CD4-positive, alpha-beta T cell treated with Interleukin-17A for 1 hour (primary cell): ENCODE results near the gene IL22RA1.

Source experiments
- DNase-seq: peaks from one replicate; pipeline ENCODE4 v3.0.0-alpha.2; 2020

Gene IL22RA1

DNA sequence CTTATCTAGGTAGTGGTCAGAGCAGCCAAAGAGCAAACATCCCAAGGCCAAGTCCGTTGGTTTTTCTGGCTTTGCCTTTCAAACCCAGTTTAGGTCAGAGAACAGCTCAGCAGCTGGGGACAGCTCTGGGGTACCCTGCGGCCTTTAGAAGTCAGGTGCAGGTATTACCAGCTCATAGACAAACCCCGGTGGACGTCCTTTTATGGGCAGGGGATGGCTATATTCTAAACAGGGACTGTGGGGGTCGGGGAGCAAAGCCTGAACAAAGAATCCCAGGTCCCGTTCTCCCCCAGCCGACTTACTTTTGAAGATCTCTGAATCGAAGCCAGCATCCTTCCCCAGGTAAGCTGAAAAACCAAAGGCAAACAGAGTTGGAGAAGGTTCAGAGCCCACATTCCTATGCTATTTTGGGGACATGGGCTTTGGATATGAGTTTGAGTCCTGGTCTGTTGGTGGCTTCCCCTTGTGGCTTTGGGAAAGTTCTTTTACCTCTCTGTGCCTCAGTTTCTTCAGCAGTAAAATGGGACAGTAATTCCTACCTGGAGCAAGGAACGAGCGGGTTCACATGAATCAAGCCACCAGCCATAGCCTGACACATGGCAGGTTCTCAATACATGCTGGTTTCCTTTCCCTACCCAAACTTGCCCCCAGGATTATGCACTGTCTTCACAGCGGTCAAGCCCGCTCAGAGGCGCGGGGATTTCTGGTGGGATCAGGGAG is 47.6 kb downstream of the IL22RA1 start:
- no peak for DNase-seq

DNA sequence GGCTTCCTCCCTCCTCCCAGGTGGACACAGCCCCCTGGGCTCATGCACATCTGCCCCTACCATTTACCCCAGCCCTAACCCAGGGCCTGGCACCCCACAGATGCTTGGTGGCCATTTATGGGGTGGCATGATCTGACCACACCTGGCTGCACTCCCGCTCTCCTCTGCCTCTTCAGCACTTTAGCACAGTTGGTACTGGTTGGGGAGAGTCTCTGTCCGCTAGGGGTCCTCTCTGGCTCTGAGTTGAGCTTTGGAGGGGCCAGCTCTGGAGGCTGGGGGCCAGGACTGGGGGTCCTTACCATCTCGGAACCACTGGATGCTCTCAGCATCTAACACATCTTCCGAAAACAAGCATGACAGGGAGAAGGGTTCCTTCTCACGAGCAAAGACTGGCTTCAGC is 48.4 kb downstream of the IL22RA1 start:
- DNase-seq = no peak

DNA sequence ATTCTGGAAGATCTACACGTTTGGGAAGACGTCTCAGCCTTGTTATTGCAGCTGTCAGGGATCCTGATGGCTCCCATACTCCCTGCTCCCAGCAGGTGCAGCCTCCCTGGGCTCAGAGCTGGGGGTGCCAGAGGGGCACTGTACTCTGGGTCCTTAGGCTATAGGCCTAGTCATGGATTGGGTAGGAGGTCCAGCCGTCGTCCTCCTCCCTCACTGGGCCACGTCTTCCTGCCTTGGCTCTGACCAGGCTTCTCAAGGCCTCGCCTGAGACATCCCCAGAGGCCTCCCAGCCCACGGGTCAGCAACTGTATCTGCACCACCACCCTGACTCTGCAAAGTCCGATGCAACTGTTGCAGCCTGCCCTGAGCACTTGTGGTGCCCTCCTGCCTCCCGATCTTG is 49.2 kb downstream of the IL22RA1 start:
- no peak for DNase-seq

DNA sequence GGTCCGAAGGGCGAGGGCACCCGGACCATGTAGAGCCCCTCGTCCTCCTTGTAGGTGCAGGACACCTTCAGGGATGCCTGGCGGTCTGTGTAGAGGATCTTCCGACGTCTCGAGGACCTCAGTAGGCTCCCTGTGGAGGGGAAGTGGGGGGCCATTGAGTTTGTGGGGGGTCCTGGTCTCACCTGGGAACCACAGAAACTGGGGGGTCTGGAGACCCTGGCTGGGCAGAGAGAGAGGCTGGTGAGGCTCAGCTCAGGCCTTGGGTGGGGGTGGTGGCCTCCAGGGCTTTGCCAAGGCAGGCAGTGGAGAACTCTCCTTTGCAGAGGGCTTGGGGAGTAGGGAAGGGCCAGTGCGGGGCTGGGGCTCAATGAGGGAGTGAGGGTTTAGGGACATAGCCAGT is 50.0 kb downstream of the IL22RA1 start:
- DNase-seq = no peak

DNA sequence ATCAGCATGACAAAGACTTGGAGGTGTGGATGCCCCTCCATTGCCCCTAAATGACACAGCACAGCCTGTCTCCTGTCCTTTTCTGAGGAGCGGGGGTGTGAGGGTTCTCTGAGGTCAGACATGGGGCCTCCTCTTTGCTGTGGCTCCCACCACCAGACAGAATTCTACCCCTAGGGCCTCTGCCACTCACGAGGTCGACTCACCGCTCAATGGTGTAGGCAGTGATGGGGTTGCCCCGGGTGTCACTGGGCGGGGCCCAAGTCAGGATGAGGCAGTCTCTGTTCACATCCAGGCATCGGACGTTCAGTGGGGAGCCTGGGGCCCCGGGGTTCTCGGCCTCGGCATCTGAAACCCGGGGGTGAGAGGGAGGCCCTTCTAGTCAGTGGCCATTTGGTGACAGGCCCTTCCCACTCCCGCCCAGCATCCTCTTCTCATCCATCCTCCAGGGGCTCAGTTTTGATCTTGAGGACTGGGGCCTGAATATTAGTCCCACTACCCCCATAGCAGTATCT is 50.9 kb downstream of the IL22RA1 start:
- no peak for DNase-seq

DNA sequence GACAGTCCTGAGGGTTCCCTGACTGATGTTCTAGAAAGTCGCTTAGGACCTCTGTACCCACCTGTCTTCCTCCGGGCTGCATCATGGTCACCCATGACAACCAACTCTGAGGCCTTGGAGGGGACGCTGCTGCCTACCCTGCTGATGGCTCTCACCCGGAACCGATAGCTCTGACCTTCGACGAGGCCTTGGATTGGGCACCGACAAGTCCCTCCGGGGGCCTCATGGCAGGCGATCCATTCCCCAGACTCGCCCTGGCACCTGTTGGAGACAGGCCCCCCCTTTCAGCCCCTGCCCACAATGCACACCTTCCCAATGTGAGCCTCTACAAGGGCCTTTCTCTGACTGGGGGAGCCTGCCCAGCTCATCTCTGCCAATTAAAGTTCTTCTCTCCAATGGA is 52.2 kb downstream of the IL22RA1 start:
- no peak for DNase-seq

DNA sequence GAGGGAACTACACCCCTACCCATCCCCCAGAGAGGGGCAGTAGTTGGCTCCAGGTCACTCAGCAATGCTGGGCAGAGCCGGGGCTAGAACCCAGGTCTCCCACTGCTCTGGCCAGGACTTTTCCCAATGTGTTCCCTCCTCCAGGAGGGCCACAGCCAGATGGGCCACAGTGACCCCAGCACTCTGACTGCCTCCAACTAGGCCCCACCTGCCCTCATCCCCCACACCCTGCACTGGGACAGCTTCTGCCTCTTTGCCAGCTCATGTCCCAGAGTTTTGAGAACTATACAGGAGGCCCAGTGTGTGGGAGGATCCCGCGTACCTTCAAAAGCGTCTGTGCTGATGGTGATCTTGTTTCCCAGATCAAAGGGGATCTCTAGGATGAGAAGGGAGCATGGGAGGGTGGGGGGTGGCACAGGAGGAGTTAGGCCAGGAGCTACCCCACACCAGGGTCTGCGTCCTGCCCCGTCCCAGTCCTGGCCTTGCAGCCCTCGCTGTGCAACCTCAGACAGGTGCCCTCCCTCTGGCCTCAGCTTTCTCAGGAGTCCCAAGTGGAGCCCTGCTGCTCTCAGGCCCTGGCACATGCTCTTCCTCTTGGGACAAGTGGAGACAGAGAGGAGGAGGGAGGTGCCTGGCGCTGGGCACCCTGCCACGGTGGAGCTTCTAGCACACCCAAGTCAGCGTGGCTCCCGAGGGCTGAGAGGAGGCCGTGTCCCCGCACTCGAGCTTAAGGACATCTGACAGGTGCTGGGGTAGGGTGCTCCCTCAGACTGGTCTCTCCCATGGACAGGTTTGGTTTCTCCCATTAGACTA is 53.0 kb downstream of the IL22RA1 start:
- DNase-seq = no peak

DNA sequence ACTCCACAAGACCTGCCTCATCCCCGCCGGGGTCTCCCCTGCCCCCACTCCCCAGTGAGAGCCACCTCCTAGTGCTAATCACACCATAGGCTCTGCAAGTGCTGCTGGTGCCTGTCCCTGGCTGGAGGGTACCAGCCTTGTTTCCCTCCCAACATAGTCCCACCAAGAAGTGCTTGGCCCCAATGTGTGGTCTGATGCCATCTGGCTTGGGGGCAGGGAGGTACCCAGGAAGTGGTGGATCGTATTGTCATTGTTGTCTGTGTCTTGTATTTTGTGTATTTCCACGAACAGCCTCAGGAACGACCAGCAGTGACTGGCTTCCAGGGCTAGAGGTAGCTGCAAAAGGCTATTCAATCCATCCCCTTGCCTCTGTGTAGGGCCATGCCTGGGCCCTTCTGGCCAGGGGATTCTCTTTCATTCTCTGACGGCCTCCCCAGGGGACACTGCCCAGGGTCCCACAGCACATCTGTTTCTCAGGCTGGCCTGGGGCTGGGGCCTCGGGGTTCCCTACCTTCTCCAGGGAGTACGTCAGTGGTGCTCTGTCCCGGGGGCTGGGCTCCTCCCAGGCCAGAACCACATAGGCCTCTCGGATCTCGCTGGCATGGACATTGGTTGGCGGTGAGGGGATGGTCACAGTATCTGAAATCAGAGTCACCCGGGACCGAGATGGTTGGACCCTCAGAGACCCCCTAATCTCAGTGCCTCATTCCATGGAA is 53.8 kb downstream of the IL22RA1 start:
- DNase-seq = no peak

DNA sequence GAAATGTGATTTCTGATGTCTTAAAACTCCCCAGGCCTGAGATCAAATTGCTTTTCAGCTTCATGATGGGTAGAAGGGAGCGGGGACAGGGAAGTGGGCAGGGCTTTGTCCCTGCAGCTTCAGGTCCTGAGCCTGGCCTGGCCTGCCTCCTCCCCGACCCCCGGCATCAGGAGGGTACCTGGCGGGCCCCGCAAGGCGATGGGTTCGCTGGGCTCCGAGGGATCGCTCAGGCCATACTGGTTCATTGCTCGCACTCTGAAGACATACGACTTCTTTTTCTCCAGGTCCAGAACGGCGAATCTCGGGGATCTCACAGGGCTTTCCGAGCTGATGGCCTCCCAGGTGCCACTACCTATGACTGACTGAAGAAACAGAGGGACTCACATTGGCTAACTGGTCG is 56.5 kb downstream of the IL22RA1 start:
- DNase-seq = no peak

DNA sequence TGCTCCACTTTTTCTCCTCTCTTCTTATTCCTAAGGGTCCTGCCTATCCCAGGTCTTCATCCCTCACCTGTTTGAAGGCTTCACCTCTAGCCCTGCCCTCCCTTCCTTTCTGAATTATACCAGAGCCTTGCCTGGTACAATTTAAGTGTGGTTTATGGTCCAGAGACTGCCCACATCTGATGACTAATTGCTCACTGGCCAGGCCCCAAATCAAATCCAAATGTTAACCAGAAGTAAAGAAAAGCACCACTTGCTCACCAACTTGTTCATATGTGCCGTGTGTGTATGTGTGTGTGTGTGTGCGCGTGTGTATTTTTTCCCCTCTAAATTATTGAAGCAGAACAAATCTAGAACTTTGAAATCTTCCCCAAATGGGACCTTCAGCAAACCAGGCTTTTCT is 57.4 kb downstream of the IL22RA1 start:
- DNase-seq = no peak

DNA sequence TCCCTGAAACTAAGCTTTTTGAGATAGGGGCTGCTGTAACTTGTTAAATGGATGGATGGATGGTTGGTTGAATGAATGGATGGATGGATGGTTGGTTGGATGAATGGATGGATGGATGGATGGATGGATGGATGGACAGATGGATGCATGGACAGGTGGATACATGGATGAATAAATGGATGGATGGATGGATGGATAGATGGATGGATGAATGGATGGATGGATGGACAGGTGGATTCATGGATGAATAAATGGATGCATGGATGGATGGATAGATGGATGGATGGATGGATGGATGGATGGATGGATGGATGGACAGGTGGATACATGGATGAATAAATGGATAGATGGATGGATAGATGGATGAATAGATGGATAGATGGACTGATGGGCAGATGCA is 57.9 kb downstream of the IL22RA1 start:
- DNase-seq = no peak

DNA sequence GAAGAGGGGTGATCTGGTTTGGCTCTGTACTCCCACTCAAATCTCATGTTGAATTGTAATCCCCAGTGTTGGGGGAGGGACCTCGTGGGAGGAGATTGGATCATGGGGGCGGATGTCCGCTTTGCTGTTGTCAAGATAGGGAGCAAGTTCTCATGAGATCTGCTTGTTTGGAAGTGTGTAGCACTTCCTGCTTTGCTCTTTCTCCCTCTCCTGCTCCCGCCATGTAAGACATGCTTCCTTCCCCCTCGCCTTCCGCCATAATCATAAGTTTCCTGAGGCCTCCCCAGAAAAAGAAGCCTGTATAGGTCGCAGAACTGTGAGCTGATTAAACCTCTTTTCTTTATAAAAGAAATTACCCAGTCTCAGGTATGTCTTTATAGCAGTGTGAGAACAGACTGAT is 58.9 kb downstream of the IL22RA1 start:
- DNase-seq = no peak

DNA sequence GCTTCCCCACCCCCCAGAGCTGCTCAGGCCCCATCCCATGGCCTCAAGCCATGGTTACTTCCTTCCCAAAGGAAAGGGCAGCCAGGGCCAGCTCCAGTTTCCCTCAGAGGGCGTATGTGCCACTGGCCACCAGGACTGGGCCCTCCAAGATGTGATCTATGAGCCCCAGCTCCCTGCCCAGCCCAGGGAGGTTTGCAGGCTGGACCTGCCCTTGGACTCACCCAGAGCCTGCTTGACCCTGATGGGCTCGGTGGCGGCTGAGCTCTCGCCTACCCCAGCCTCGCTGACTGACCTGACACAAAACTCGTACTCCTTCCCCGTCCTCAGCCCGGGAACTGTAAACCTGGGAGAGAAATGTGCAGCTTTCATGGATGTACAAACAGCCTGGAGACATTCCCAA is 60.6 kb downstream of the IL22RA1 start:
- no peak for DNase-seq

DNA sequence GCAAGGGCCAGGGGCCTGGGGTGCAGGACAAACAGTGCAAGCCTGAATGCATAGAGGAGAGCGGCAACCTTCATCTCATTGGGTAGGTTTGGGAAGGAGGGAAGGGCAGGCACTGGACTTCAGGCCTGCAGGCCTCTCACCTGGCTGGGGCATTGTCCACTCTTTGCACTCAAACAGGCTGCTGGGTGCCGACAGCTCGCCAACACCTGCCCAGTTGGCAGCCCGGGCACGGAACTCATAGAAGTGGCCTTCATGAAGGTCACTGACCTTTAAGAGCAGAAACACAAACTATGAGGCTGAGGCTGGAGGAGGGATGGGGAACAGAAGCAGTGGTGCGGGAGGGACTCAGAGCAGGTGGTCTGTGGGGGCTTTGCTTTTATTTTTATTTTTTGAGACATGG is 61.8 kb downstream of the IL22RA1 start:
- DNase-seq = no peak

DNA sequence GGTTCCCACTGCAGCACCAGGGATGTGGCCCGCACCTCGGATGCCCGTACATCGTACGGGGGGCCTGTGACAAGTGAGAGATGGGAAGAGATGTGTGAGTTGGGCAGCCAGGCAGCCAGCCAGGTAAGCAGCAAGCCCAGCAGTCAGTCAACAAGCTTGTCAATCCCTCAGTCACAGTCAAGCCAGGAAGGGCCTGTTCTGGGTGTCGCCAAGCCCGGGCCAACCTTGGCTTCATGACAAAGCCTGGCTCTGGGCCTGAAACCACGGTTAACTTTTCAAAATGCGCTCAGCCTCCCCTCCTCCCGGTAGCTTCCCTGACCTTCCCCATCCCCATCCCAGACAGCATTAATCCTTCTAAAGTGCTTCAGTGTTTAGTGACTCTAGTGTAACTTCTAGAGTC is 62.8 kb downstream of the IL22RA1 start:
- DNase-seq = no peak

DNA sequence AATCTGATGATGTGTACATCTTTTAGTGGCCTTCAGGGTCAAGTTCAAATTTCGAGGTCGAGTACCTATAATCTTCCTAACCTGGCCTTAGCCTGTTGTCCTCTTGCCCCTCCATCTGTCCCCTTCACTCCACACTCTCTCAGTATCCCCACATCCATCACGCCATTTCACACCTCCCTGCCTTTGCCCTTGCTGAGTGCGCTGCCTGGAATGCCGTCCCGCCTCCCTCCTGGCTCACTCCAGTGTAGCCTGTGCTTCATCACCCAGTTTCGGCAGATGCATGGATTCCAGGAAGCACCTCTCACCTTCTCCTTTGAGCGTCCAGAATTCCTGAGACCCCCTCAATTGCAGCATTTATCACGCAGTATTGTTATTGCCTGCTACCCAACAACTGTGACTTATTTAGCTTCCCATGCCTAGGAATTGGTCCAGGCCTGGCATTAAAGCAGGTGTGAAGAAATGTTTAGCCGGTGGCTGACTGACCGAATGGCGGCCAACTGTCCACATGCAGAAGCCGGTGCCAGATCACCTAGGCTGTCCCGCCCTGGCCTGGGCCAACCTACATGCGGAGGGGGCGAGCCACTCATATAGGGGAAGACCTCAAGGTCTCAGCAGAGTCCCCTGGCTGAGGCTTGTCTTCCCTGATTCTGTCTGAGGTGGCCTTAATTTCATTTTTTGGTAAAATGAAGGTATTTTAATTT is 65.5 kb downstream of the IL22RA1 start:
- no peak for DNase-seq

DNA sequence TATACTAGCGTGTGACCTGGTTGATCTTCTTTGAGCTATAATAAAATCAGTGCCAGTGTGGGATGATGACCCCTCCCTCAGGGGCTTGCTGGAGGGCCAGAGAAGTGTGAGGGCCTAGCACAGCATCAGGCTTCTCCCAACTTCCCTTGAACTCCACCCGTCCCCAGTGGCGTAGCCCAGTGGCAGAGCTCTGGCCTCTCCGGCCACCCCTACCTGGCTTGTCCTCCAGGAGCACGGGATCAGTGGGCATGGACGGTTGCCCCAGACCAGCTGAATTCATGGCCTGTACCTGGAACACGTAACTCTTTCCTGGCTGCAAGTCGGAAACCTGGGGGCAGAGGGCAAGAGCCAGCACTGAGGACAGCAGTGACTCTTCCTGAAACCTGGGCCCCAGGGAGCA is 67.0 kb downstream of the IL22RA1 start:
- DNase-seq = no peak

DNA sequence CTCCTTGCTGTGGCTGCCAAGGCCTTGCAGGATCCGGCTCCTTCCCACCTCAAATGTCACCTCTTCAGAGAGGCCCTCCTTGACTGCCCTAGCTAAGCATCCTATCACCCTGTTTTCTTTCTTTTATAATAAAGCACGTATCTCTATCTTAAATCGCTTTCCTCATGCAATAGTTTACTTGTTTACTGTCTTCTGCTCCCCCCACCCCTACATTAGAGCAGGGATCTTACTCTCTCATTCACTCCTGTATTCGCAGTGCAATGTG is 67.4 kb downstream of the IL22RA1 start:
- DNase-seq = no peak

DNA sequence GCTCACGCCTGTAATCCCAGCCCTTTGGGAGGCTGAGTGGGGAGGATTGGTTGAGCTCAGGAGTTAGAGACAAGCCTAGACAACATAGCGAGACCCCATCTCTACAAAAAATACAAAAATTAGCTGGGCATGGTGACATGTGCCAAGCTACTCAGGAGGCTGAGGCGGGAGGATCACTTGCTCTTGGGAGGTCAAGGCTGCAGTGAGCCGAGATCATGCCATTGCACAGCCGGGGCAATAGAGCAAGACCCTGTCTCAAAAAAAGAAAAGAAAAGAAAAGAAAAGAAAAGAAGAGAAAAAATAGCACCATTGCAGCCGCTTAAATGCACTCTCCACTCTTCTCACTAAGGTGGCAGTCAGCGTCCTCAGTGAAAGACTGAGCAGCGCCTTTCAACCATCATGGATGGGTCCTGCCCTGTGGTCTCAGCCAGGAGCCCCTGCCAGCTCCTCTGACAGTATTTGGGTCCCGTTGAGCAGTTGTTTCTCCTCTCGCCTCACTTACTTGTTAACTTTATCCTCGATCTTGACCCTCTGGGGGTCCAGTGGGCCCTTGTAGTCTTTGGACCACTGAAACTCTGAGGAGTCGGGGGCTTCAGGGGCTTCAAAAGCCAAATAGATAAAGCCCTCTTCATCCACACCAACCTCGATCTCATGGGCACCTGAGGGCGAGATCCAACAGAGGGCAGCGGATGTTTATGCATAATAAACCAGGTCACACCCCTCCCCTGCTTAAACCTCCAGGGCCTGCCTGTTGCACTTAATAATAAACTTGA is 67.9 kb downstream of the IL22RA1 start:
- no peak for DNase-seq

DNA sequence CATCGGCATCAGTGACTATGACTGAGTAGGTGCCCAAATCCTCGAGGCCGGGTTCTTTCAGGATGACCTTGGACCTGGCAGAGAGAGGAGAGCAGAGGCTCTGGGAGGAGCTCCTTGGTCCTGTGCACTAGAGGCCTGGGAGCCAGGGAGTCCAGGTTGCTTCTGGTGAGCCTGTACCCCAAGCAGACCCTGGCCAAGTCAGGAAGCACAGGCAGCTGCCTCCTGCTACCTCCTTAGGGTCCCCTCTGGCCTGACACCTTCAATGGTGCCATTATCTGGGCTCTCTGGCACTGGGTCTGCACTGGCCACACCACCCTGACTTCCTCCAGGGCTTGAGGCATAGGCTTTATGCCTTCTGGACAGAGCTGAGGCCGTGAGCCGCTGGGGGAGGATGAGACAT is 68.7 kb downstream of the IL22RA1 start:
- DNase-seq = no peak

DNA sequence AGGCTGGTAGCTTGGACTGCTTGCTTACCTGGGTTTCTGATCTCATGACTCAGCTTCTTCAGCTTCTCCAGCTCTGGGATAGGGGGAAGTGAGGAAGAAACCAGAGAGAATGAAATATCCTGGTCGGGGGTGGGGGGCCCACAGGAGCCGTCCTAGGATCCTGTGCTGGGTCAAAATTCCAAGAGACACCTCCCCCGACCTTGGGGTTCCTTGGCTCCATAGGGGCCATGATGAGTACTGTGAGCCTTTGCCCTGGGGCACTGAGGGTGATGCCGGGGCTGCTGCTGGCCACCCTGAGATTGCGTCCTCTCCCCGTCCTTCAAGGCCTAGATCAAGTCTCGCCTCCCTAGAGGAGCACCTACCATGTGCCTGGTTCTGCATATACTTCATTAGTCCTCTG is 71.0 kb downstream of the IL22RA1 start:
- DNase-seq = no peak

DNA sequence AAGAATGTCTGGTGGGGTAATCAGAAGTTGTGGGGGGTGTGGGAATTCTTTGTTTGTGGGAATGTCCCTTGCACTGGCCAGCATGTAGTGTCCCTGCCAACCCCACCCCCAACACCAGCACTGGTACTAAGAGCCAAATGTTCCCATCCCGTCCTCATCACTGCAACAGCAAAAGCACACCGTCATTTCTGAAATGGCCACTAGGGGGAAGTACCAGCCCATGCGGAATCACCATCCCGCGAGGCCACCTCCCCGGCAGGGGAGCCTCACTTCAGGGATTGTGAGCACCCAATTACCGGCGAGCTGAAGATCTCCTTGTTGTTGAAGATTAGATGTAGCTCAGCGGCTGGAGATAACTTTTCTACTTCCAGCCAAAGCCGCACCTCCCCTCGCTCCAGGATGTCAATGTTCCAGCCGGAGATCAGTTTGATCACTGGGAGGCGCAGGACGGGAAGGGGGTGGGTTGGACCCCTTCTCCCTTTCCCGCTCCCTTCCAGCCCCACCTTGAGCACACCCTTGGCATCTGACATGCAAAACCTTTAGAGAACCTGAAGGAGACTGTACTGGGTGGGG is 72.0 kb downstream of the IL22RA1 start:
- peak; percentile 72 for DNase-seq
